Duodenal mucosa (tissue), 2 donors: ENCODE data around the gene SLC6A1.

Experiments
- H3K27ac ChIP-seq: one replicate; pipeline ENCODE4 v1.7.0; 2013; ENCODE audit warnings: low read depth, low read length
- H3K27me3 ChIP-seq, 2 donors: one replicate each; pipeline ENCODE4 v1.7.0; 2013; ENCODE audit warnings: low read length in 2 of 2, control low read depth in 1 of 2; ENCODE audit not compliant: insufficient read depth in 2 of 2, control insufficient read depth in 1 of 2
- H3K36me3 ChIP-seq, 2 donors: one replicate each; pipeline ENCODE4 v1.7.0; 2013; ENCODE audit warnings: low read length in 2 of 2, control low read depth in 1 of 2; ENCODE audit not compliant: insufficient read depth in 2 of 2, control insufficient read depth in 1 of 2
- H3K4me1 ChIP-seq, 2 donors: one replicate each; pipeline ENCODE4 v1.7.0; 2013; ENCODE audit warnings: low read length in 2 of 2, control low read depth in 1 of 2; ENCODE audit not compliant: insufficient read depth in 2 of 2, control insufficient read depth in 1 of 2
- H3K4me3 ChIP-seq, 2 donors: one replicate each; pipeline ENCODE4 v1.7.0; 2013; ENCODE audit warnings: low read length in 2 of 2, low read depth in 1 of 2
- H3K9ac ChIP-seq, 2 donors: one replicate each; pipeline ENCODE4 v1.7.0; 2013; ENCODE audit warnings: low read length in 2 of 2, low read depth in 1 of 2
- H3K9me3 ChIP-seq, 2 donors: one replicate each; pipeline ENCODE4 v1.7.0; 2013; ENCODE audit warnings: low read length in 2 of 2, control low read depth in 1 of 2; ENCODE audit not compliant: control insufficient read depth in 1 of 2

Gene SLC6A1

GRCh38 chr3:11034309-11034985 is 41.9 kb downstream of the SLC6A1 start:
- no peak overlapping the region for H3K27ac ChIP-seq
- H3K36me3 ChIP-seq, result no peaks in the 10 kb centered on the region

GRCh38 chr3:11035757-11036505 is 43.4 kb downstream of the SLC6A1 start:
- Histone ChIP-seq H3K4me3 (no peak overlapping the region), H3K4me1 (no peaks in the 10 kb centered on the region), H3K36me3 (no peaks in the 10 kb centered on the region), H3K27me3 (no peaks in the 10 kb centered on the region), H3K27ac (no peak overlapping the region), H3K9me3 (no peaks in the 10 kb centered on the region), H3K9ac (no peak overlapping the region)

More at GRCh38 chr3:11034309-11034985, 41.9 kb downstream of the SLC6A1 start:
- Histone ChIP-seq H3K27me3 (no peaks in the 10 kb centered on the region), H3K9me3 (no peaks in the 10 kb centered on the region), H3K4me1 (no peaks in the 10 kb centered on the region), H3K9ac (no peak overlapping the region), H3K4me3 (no peak overlapping the region)

- Histone ChIP-seq H3K4me1 (no peaks in the 10 kb centered on the region), H3K27ac (no peak overlapping the region), H3K36me3 (no peaks in the 10 kb centered on the region), H3K4me3 (no peak overlapping the region), H3K9me3 (no peaks in the 10 kb centered on the region), H3K27me3 (no peaks in the 10 kb centered on the region), H3K9ac (no peak overlapping the region)
Measured at GRCh38 chr3:11037241-11037873, 44.8 kb downstream of the SLC6A1 start.

GRCh38 chr3:11037976-11038375 is 45.4 kb downstream of the SLC6A1 start:
- Histone ChIP-seq H3K4me3 (no peak overlapping the region), H3K27me3 (no peaks in the 10 kb centered on the region), H3K9me3 (no peaks in the 10 kb centered on the region), H3K9ac (no peak overlapping the region), H3K4me1 (no peaks in the 10 kb centered on the region), H3K27ac (no peak overlapping the region), H3K36me3 (no peaks in the 10 kb centered on the region)

GRCh38 chr3:11045536-11045935 is 53.0 kb downstream of the SLC6A1 start:
- Histone ChIP-seq H3K4me3 (no peak overlapping the region), H3K4me1 (no peaks in the 10 kb centered on the region), H3K27me3 (peaks cover 0 to 3% of the 10 kb centered on the region in 2 donors), H3K27ac (no peak overlapping the region), H3K9me3 (no peaks in the 10 kb centered on the region), H3K36me3 (no peaks in the 10 kb centered on the region), H3K9ac (no peak overlapping the region)

- Histone ChIP-seq H3K4me1 (no peaks in the 10 kb centered on the region), H3K27ac (no peak overlapping the region), H3K4me3 (no peak overlapping the region), H3K36me3 (no peaks in the 10 kb centered on the region), H3K27me3 (peaks cover 0 to 3% of the 10 kb centered on the region in 2 donors), H3K9ac (no peak overlapping the region), H3K9me3 (no peaks in the 10 kb centered on the region)
Measured at GRCh38 chr3:11047500-11047899, 55.0 kb downstream of the SLC6A1 start.

- no peaks in the 10 kb centered on the region for H3K4me1 ChIP-seq
- no peak overlapping the region for H3K4me3 ChIP-seq
- no peaks in the 10 kb centered on the region for H3K9me3 ChIP-seq
- H3K27me3 ChIP-seq, result peaks cover 3 to 4% of the 10 kb centered on the region in 2 donors
- no peak overlapping the region for H3K27ac ChIP-seq
- no peaks in the 10 kb centered on the region for H3K36me3 ChIP-seq
- H3K9ac ChIP-seq, result no peak overlapping the region
Measured at GRCh38 chr3:11050666-11051323, 58.2 kb downstream of the SLC6A1 start.

GRCh38 chr3:11053926-11054503 is 61.5 kb downstream of the SLC6A1 start:
- no peak overlapping the region for H3K27ac ChIP-seq
- no peaks in the 10 kb centered on the region for H3K4me1 ChIP-seq
- no peaks in the 10 kb centered on the region for H3K9me3 ChIP-seq
- peaks cover 6% of the 10 kb centered on the region in 2 donors for H3K27me3 ChIP-seq
- no peaks in the 10 kb centered on the region for H3K36me3 ChIP-seq
- no peak overlapping the region for H3K9ac ChIP-seq
- H3K4me3 ChIP-seq, result no peak overlapping the region

GRCh38 chr3:11054739-11055438 is 62.3 kb downstream of the SLC6A1 start:
- Histone ChIP-seq H3K4me1 (no peaks in the 10 kb centered on the region), H3K9ac (no peak overlapping the region), H3K9me3 (no peaks in the 10 kb centered on the region), H3K36me3 (no peaks in the 10 kb centered on the region), H3K4me3 (no peak overlapping the region), H3K27me3 (peaks cover 10 to 15% of the 10 kb centered on the region in 2 donors), H3K27ac (no peak overlapping the region)
